OCI-LY7 (cell line): ENCODE data around the gene SRC.

ENCODE experiments used
- CTCF ChIP-seq: fragments of 200-600 bp; sonication (generic); conservative IDR thresholded peaks from 2 replicates; pipeline ENCODE4 v1.5.1; 2014; ENCODE audit warnings: mild to moderate bottlenecking, antibody characterized with exemption, low read length, moderate library complexity, mixed read lengths
- EZH2phosphoT487 ChIP-seq: fragments of 200-600 bp; sonication (generic); IDR thresholded peaks from 2 replicates; pipeline ENCODE4 v1.6.1; 2018; ENCODE audit warnings: low read depth, borderline replicate concordance, mild to moderate bottlenecking, mixed run types, antibody characterized with exemption, low read length, moderate library complexity, mixed read lengths

GRCh38 chr20:37416100-37416847 lies 70.3 kb downstream of the SRC start:
- TF ChIP-seq CTCF, result no peak
- TF ChIP-seq EZH2phosphoT487, result no peak
